GM21528 (cell line): ENCODE data around the gene EPHB2.

ENCODE experiments used
- ATAC-seq: cut with Tn5 transposase; IDR thresholded peaks from one replicate; pipeline ENCODE4 v1.9.1; 2021; ENCODE audit warnings: mild to moderate bottlenecking, moderate library complexity; ENCODE audit not compliant: unreplicated experiment, low FRiP score

The EPHB2 gene

DNA sequence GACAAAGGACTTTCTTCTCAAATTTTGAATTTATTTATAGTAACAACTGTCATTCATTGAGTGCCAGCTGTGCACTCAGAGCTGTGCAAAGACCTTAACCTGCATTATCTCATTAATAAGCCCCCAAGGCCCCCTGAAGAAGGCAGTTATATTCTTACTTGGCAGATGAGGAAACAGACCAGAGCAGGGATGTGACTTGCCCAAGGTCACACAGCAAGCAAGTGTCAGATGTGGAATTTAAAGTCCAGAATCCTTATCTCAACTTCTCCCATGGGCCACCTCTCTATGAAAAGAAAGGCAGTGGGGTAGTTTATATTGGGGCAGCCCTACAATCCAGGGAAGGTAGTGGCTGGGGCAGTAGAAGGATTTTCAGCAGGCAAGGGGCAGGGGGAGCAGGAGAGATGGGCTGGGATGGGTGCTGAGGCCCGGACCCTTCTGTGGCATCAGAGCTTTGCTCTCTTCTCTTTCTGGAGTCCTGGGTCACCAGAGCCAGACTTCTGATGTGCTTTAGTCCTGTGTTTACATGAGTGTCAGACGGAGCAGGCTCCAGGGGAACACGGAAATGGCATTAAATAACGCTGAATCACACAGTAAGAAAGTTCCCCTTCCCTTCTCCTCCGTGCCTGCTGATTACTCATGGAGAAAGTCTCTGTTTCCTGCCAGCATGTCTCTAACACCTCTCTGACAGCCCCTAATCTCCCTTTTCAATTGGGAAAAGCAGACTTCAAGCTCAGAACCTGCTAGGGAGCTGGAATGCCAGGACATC is 39.5 kb downstream of the EPHB2 start:
- ATAC-seq, result no peak

- no peak for ATAC-seq
Observed at GRCh38 chr1:22750685-22751051, 40.0 kb downstream of the EPHB2 start.

- no peak for ATAC-seq
Observed at GRCh38 chr1:22751124-22751531, 40.5 kb downstream of the EPHB2 start.

GRCh38 chr1:22752339-22752738 is 41.7 kb downstream of the EPHB2 start:
- ATAC-seq, result no peak

DNA sequence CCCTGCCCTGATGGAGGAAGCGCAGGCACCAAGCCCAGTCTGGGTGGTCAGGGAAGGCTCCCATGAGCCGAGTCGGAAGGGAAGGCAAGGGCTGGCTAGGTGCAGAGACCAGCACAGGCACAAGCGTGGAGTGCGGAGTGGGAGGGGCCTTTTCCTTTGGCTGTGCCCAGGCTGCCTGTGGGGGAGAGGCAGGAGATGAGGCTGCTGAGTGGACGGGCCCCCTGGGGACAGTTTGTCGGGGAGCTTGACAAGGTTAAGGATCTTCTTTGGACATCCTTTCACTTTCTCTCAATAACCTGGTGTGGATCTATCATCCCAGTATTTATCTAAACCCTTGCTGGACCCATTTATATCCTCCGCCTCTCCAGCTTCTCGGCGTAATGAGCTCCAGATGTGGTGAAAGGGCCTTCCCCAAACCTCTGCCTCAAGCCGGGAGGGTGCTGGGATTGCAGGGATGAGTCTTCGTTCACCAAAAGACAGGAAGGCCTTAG is 42.9 kb downstream of the EPHB2 start:
- no peak for ATAC-seq

GRCh38 chr1:22754106-22754768 is 43.6 kb downstream of the EPHB2 start:
- no peak for ATAC-seq

- ATAC-seq, result no peak
Observed at GRCh38 chr1:22754824-22755223, 44.2 kb downstream of the EPHB2 start.

- ATAC-seq, result no peak
Observed at GRCh38 chr1:22755641-22756040, 45.0 kb downstream of the EPHB2 start.

DNA sequence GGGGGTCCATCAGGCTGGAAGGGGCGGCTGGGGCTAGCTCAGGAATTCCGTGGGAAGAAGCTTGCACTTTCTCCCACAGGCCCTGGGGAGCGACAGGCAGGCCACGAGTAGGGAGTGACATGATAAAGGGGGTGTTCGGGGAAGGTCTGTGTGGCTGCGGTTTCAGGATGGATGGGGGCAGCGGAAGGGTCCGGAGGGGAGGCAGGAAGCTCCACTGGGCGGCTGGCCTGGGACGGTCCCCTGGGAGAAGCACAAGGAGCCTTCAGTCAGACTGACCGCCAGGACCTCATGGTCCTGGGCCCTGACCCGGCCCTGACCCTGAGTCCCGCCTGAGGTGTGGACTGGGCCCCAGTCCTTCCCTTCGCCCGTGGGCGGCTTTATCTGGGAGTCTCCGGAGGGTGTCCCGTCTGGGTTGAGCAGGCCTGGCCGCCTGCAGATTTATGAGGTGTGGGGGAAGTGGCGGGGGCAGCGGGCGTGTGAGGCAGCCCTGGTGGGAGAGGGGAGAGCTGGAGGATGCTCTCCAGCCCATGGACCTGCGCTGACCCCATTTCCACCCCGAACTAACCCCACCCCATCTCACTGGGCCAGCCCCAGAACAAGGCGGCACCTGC is 45.6 kb downstream of the EPHB2 start:
- ATAC-seq, result no peak

DNA sequence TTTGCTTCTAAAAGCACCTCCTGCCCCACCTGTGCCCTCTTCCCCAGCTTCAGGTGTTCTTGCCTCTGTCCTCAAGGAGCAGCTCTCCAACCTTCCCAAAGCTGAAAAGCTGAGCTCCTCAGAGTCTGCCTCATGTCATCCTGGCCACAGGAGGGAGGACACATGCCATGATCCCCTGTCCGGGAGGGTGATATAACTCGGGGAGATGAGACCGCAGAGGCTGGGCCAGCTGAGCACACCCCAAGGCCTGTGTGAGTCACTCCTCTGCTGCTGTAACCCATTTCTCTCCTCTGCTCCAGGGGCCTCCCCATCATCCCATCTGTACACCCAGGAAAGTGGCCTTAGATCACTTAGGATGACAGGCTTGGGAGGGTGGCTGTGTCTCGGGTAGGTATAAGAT is 49.8 kb downstream of the EPHB2 start:
- no peak for ATAC-seq

DNA sequence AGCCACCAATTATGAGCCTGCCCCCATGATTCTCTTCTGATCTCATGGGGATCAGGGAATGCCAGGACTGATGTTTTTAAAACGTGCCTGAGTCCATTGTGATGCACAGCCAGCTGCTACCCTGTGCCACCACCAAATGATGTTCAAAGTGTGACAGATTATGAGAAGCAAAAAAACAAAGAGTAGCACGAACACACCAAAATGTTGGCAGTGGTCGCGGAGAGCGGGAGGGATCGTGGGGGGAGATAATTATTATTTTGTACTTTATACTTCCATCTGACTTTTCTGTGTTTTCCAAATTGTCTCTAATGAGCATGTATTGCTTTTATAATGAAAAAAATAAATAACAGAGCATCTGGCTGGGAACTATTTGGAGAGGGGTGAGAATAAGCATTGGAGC is 50.5 kb downstream of the EPHB2 start:
- no peak for ATAC-seq

DNA sequence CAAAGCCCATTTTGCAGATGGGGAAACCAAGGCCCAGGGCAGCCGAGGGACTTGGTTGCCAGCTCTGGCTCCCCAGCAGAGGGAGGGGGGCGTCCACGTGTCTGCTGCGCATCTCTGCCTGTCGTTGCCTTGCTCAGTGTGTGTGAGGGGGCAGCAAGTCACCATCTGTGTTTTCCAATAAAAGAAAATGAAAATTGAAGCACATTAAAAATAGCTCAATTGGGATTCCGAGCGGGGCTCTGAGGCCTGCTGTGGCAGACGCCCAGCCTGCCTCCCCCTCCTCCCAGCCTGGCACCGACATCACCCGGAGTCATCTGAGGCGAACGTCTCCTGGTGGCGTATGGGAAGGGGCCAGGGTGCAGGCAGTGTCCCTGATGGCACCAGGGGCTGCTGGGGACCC is 51.2 kb downstream of the EPHB2 start:
- ATAC-seq, result no peak

- ATAC-seq, result no peak
Observed at GRCh38 chr1:22763487-22764200, 53.0 kb downstream of the EPHB2 start.

DNA sequence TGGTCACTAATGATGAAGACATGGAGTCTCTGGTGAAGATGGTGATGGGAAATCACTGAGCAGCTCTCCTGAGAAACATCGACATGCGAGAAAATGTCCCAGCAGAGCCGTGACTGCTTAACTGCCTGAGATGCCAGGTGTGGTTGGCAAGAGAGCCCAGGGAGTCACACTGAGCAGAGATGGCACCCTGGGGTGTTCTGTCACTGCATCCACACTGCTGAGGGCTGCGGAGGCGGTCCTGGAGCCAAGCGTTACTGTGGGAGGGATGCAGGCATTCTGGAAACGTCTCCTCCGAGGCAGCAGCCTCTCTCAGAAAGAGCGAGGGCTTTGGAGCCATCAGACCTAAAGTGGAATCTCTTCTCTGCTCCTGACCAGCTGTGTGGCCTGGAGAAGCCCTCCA is 57.2 kb downstream of the EPHB2 start:
- ATAC-seq, result no peak

DNA sequence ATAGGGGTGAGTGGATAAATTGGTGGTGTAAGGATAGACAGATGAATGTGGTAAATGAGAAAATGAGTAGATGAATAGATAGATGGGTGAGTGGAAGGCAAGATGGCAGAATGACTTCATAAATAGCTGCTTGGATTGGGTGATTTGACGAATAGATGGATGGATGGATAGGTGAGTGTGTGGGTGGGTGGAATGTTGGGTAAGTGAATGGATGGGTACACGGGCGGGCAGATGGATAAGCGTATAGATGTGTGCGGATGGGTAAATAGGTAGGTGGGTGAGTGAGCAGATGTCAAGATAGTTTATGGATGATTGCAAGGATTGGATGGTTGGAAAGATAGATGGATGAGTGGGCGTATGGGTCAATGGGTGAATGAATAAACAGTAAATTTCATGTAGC is 59.3 kb downstream of the EPHB2 start:
- no peak for ATAC-seq

DNA sequence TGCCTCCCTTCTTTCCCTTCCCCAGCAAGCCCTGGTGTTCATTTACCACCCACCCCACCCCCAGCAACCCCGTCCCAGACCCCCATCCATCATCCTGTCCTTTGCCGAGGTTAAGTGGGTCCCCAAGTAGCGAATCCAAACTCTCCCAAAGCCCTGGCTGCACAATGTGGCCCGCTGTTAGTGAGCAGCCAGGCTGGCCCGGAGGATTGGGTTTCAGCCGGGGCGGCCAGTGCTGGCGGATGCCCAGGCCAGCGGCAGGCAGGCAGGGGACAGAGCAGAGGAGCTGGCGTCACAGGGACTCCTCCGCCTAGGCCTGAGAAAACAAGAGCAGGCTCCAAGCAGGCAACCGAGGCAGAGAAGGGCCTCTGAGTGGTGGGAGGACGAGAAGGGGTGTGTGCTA is 61.4 kb downstream of the EPHB2 start:
- ATAC-seq, result no peak

DNA sequence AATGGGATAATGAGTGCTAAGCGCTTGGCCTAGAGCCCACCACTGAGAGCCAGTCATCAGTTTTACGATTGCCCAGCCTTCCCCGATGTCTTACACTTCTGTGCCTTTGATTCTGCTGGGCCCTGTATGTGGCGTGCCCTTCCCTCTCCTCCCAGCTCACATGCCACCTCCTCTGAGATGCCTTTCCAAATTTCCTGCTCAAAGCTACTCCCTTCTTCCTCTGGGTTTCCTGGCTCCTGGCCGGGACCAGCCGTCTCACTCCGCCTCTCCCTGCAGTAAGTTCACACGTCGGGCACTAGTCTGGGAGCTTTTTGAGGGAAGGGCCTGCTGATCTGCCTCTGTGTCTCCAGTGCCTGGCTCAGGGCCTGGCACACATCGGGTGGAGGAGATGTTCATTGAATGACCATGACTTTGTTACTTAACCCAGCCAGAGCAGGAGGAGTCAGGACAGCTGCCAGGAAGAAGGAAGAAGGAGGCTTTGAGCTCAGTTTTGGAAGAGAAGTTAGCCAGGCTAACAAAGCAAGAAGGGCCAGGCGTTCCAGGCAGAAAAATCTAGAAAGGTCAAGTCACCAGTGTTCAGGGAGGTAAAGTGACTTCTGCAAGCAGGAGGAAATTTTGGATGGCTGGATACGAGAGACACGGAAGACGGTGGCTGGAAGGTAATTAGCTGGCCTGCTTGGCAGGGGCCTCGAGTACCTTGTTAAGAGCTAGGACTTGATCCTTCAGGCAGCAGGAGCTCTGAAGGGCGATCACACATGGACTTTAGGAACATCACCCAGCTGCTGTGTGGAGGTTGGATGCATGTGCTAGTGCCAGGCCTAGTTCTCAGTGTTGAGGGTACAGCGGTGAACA is 63.6 kb downstream of the EPHB2 start:
- no peak for ATAC-seq

GRCh38 chr1:22774833-22775182 is 64.2 kb downstream of the EPHB2 start:
- ATAC-seq, result no peak

DNA sequence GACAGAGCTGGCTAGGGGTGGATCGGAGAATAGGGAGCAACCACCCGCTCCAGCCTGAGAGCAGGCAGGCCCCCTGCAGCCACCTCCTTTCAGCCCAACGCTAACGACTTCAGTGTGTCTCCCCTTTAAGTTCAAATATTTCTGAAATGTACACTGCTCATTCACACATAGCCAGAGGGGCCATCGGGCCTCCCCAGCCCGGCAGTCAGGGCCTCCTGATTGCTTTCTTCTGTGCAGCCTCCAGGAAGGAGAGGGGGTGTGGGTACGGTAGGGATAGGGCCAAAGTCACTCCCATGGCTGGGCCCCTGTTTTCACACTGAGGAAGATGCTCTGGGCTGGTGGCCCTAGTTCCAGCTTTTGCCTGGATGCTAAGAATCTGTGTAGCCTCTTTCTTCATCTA is 64.8 kb downstream of the EPHB2 start:
- no peak for ATAC-seq

GRCh38 chr1:22776035-22776613 is 65.5 kb downstream of the EPHB2 start:
- no peak for ATAC-seq
